AG09309 (cell line): ENCODE measurements around the gene CEL.

Source experiments
- DNase-seq: peaks from one replicate; pipeline ENCODE4 v3.0.0-alpha.2; 2010; ENCODE audit warnings: low read depth
- H3K4me3 ChIP-seq: 2 replicates; pipeline ENCODE4 v1.5.1; 2011; ENCODE audit warnings: mild to moderate bottlenecking, low read depth, low read length, moderate library complexity; ENCODE audit not compliant: control insufficient read depth
- CTCF ChIP-seq: IDR thresholded peaks from 2 replicates; pipeline ENCODE4 v1.5.1; 2011; ENCODE audit warnings: mild to moderate bottlenecking, low read depth, low read length, inconsistent platforms; ENCODE audit not compliant: insufficient read depth, control insufficient read depth; ENCODE audit errors: missing control alignments

CEL gene

GRCh38 chr9:133051281-133051900 is 10.4 kb upstream of the CEL start:
- no peak overlapping the region for H3K4me3 ChIP-seq
- no peak for TF ChIP-seq CTCF
- no peak for DNase-seq

GRCh38 chr9:133051966-133052539 is 9.7 kb upstream of the CEL start:
- TF ChIP-seq CTCF, result no peak

GRCh38 chr9:133054194-133054890 is 7.4 kb upstream of the CEL start:
- no peak for DNase-seq
- TF ChIP-seq CTCF, result no peak
- H3K4me3 ChIP-seq, result no peak overlapping the region

More at GRCh38 chr9:133051966-133052539, 9.7 kb upstream of the CEL start:
- H3K4me3 ChIP-seq, result no peak overlapping the region
- DNase-seq, result no peak

- no peak for TF ChIP-seq CTCF
- no peak overlapping the region for H3K4me3 ChIP-seq
- DNase-seq, result peak; percentile 61
Measured at GRCh38 chr9:133054966-133055365, 6.8 kb upstream of the CEL start.

- H3K4me3 ChIP-seq, result no peak overlapping the region
- TF ChIP-seq CTCF, result no peak
- DNase-seq, result no peak
Measured at GRCh38 chr9:133055788-133056420, 5.9 kb upstream of the CEL start.

- DNase-seq, result no peak
- no peak for TF ChIP-seq CTCF
- no peak overlapping the region for H3K4me3 ChIP-seq
Measured at GRCh38 chr9:133056533-133056932, 5.2 kb upstream of the CEL start.
